HepG2 (cell line): Measurements from ENCODE around the gene GSK3A. TPM values are rescaled to one million over a fixed set of nuclear protein-coding genes. Genes with fewer than 3 reads are reported as not detected.

Experiments used
- BHLHE40 ChIP-seq: IDR thresholded peaks from 2 replicates; pipeline ENCODE4 v1.6.1; 2011; ENCODE audit warnings: low read length, improper control_type of control experiment
- BORCS8-MEF2B ChIP-seq: sonication (generic); formaldehyde crosslinking; IDR thresholded peaks from 2 replicates; pipeline ENCODE4 v1.8.0; 2022; ENCODE audit warnings: mild to moderate bottlenecking, missing genetic modification reagents
- CCAR2 ChIP-seq: fragments of 200-400 bp; formaldehyde crosslinking; optimal IDR thresholded peaks from 2 replicates; pipeline ENCODE3; 2018; ENCODE audit warnings: low read depth, mild to moderate bottlenecking, low read length, moderate library complexity
- CEBPB ChIP-seq: IDR thresholded peaks from 2 replicates; pipeline ENCODE4 v1.6.1; 2011; ENCODE audit warnings: low read depth, low read length, improper control_type of control experiment, borderline replicate concordance
- DR1 ChIP-seq: sonication (generic); formaldehyde crosslinking; IDR thresholded peaks from 2 replicates; pipeline ENCODE4 v1.8.0; 2021; ENCODE audit warnings: mild to moderate bottlenecking, missing genetic modification reagents, inconsistent platforms
- GABPB1 ChIP-seq: IDR thresholded peaks from 2 replicates; pipeline ENCODE4 v1.6.1; 2016; ENCODE audit warnings: mild to moderate bottlenecking, missing genetic modification reagents, moderate library complexity, missing compliant biosample characterization
- PHF21A ChIP-seq: sonication (generic); formaldehyde crosslinking; IDR thresholded peaks from 2 replicates; pipeline ENCODE4 v1.5.0; 2020; ENCODE audit warnings: mild to moderate bottlenecking, missing genetic modification reagents
- SALL1 ChIP-seq: sonication (generic); formaldehyde crosslinking; IDR thresholded peaks from 2 replicates; pipeline ENCODE4 v1.8.0; 2022; ENCODE audit warnings: mild to moderate bottlenecking, missing genetic modification reagents
- TBX3 ChIP-seq: fragments of 450-650 bp; IDR thresholded peaks from 2 replicates; pipeline ENCODE4 v1.6.1; 2017; ENCODE audit warnings: antibody characterized with exemption, mild to moderate bottlenecking, inconsistent platforms, borderline replicate concordance
- THAP11 ChIP-seq: IDR thresholded peaks from 2 replicates; pipeline ENCODE4 v1.6.1; 2016; ENCODE audit warnings: missing biosample characterization, missing genetic modification reagents
- ZNF33A ChIP-seq: sonication (generic); formaldehyde crosslinking; IDR thresholded peaks from 2 replicates; pipeline ENCODE4 v1.5.1; 2020; ENCODE audit warnings: missing genetic modification reagents, mild to moderate bottlenecking, moderate library complexity, borderline replicate concordance
- ZNF446 ChIP-seq: sonication (generic); formaldehyde crosslinking; IDR thresholded peaks from 2 replicates; pipeline ENCODE4 v1.5.0; 2020; ENCODE audit warnings: mild to moderate bottlenecking, missing genetic modification reagents
- ZNF496 ChIP-seq: sonication (generic); formaldehyde crosslinking; IDR thresholded peaks from 2 replicates; pipeline ENCODE4 v1.8.1; 2023; ENCODE audit warnings: mild to moderate bottlenecking, moderate library complexity, missing genetic modification reagents; ENCODE audit not compliant: insufficient replicate concordance
- ZNF501 ChIP-seq: sonication (generic); formaldehyde crosslinking; IDR thresholded peaks from 2 replicates; pipeline ENCODE4 v1.5.1; 2020; ENCODE audit warnings: mild to moderate bottlenecking, moderate library complexity, missing genetic modification reagents
- ZNF614 ChIP-seq: IDR thresholded peaks from 2 replicates; pipeline ENCODE4 v1.6.1; 2018; ENCODE audit warnings: missing biosample characterization, missing genetic modification reagents, inconsistent platforms, borderline replicate concordance
- ZNF615 ChIP-seq: sonication (generic); formaldehyde crosslinking; IDR thresholded peaks from 2 replicates; pipeline ENCODE4 v1.5.0; 2020; ENCODE audit warnings: mild to moderate bottlenecking, missing genetic modification reagents, borderline replicate concordance
- ZNF644 ChIP-seq: IDR thresholded peaks from 2 replicates; pipeline ENCODE4 v1.6.1; 2016; ENCODE audit warnings: low read depth
- ZNF7 ChIP-seq: IDR thresholded peaks from 2 replicates; pipeline ENCODE4 v1.6.1; 2016; ENCODE audit warnings: missing biosample characterization, missing genetic modification reagents
- ZNF709 ChIP-seq: sonication (generic); formaldehyde crosslinking; IDR thresholded peaks from 2 replicates; pipeline ENCODE4 v1.5.0; 2020; ENCODE audit warnings: mild to moderate bottlenecking, missing genetic modification reagents
- ZNF772 ChIP-seq: sonication (generic); formaldehyde crosslinking; IDR thresholded peaks from 2 replicates; pipeline ENCODE4 v1.5.0; 2020; ENCODE audit warnings: mild to moderate bottlenecking, missing genetic modification reagents
- ZNF790 ChIP-seq: sonication (generic); formaldehyde crosslinking; IDR thresholded peaks from 2 replicates; pipeline ENCODE4 v1.8.0; 2022; ENCODE audit warnings: missing genetic modification reagents, mild to moderate bottlenecking, borderline replicate concordance
- ZNF850 ChIP-seq: sonication (generic); formaldehyde crosslinking; conservative IDR thresholded peaks from 2 replicates; pipeline ENCODE4 v1.9.0; 2021; ENCODE audit warnings: mild to moderate bottlenecking, missing genetic modification reagents
- polyA plus RNA-seq, 8 experiments: library from polyadenylated mRNA; depleted of rRNA in 3 of 8; stranded (reverse) in 7 of 8; unstranded in 1 of 8; fragments of >200 nt; fragmentation: Illumina TruSeq in 4 of 8; extraction: Trizol in 4 of 8; gene quantifications; 2 replicates each; pipeline versions ENCODE4 v1.2.1 to v1.2.3, GENCODE V29; 2011 to 2016; ENCODE audit warnings: low read depth in 4 of 8, missing spikeins in 1 of 8, mixed read lengths in 1 of 8; ENCODE audit not compliant: insufficient read depth in 1 of 8
- total RNA-seq, 5 experiments: library from RNA; depleted of rRNA; stranded (reverse); fragments of >200 nt; fragmentation: Illumina TruSeq; extraction: Trizol; gene quantifications; 2 replicates each; pipeline ENCODE4 v1.2.3, GENCODE V29; 2016; ENCODE audit warnings: low read depth in 1 of 5
- TF ChIP-seq, protein P1 (sequence below): IDR thresholded peaks from 2 replicates; pipeline ENCODE4 v1.6.1; 2012; ENCODE audit warnings: low read depth, low read length, improper control_type of control experiment
- TF ChIP-seq, protein P2 (sequence below): sonication (generic); formaldehyde crosslinking; IDR thresholded peaks from 2 replicates; pipeline ENCODE4 v1.5.0; 2020; ENCODE audit warnings: missing genetic modification reagents, mild to moderate bottlenecking, borderline replicate concordance
- TF ChIP-seq, protein P3 (sequence below): sonication (generic); formaldehyde crosslinking; IDR thresholded peaks from 2 replicates; pipeline ENCODE4 v1.4.0; 2020; ENCODE audit warnings: mild to moderate bottlenecking, missing genetic modification reagents
- TF ChIP-seq, protein P4 (sequence below): fragments of 450-650 bp; IDR thresholded peaks from 2 replicates; pipeline ENCODE4 v1.6.1; 2017
- TF ChIP-seq, protein P5 (sequence below): sonication (generic); formaldehyde crosslinking; conservative IDR thresholded peaks from 2 replicates; pipeline ENCODE4 v1.8.0; 2022; ENCODE audit warnings: mild to moderate bottlenecking, moderate library complexity, missing genetic modification reagents

The GSK3A gene
- total and polyA plus RNA-seq, 2 of the 13 experiments (the other 11 are each of a cell fraction or from before 2014, with no cell fraction given), result 16.9 to 52.5 TPM

DNA sequence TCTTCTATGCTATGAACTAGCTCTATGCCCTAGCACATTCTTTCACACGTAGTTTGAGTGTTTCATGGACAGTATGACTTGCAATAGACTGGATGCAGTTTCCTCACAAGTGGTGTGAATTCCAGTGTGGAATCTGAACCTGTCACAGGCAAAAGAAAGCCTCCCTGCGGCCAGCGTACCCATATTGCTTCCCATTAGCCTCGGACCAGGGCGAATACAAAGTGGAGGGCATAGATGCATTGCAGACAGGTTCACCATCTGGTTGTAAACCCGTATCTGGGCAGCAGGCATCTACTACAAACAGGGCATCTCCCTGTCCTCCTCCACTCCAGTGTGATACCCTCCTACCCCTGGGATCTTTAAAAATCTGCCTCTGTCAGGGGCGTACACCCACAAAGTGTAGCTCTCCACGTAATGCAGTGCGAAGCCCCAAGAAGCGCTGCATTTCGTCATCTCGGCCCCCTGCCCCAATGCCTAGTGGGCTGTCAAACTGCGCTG is 25.3 kb upstream of the GSK3A start (continued):
- no peak for TF ChIP-seq ZNF33A
- no peak for TF ChIP-seq GABPB1 (CRISPR knock-in tag)
- TF ChIP-seq BORCS8-MEF2B (CRISPR knock-in tag), result no peak
- TF ChIP-seq, protein P1, sequence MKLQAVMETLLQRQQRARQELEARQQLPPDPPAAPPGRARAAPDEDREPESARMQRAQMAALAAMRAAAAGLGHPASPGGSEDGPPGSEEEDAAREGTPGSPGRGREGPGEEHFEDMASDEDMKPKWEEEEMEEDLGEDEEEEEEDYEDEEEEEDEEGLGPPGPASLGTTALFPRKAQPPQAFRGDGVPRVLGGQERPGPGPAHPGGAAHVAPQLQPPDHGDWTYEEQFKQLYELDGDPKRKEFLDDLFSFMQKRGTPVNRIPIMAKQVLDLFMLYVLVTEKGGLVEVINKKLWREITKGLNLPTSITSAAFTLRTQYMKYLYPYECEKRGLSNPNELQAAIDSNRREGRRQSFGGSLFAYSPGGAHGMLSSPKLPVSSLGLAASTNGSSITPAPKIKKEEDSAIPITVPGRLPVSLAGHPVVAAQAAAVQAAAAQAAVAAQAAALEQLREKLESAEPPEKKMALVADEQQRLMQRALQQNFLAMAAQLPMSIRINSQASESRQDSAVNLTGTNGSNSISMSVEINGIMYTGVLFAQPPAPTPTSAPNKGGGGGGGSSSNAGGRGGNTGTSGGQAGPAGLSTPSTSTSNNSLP, result no peak
- TF ChIP-seq, protein P2, sequence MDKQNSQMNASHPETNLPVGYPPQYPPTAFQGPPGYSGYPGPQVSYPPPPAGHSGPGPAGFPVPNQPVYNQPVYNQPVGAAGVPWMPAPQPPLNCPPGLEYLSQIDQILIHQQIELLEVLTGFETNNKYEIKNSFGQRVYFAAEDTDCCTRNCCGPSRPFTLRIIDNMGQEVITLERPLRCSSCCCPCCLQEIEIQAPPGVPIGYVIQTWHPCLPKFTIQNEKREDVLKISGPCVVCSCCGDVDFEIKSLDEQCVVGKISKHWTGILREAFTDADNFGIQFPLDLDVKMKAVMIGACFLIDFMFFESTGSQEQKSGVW (CRISPR knock-in tag), result no peak
- TF ChIP-seq, protein P3, sequence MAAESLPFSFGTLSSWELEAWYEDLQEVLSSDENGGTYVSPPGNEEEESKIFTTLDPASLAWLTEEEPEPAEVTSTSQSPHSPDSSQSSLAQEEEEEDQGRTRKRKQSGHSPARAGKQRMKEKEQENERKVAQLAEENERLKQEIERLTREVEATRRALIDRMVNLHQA (CRISPR knock-in tag), result no peak
- TF ChIP-seq, protein P4, sequence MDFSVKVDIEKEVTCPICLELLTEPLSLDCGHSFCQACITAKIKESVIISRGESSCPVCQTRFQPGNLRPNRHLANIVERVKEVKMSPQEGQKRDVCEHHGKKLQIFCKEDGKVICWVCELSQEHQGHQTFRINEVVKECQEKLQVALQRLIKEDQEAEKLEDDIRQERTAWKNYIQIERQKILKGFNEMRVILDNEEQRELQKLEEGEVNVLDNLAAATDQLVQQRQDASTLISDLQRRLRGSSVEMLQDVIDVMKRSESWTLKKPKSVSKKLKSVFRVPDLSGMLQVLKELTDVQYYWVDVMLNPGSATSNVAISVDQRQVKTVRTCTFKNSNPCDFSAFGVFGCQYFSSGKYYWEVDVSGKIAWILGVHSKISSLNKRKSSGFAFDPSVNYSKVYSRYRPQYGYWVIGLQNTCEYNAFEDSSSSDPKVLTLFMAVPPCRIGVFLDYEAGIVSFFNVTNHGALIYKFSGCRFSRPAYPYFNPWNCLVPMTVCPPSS, result no peak
- no peak for TF ChIP-seq ZNF850
- TF ChIP-seq ZNF614 (CRISPR knock-in tag), result no peak
- TF ChIP-seq ZNF496 (CRISPR knock-in tag), result no peak
- no peak for TF ChIP-seq ZNF709 (CRISPR knock-in tag)
- TF ChIP-seq TBX3, result no peak
- TF ChIP-seq CCAR2, result no peak
- TF ChIP-seq THAP11 (CRISPR knock-in tag), result no peak
- TF ChIP-seq ZNF501 (CRISPR knock-in tag), result no peak
- TF ChIP-seq ZNF644, result no peak
- peak; percentile 8; the same call in 1 of the 2 replicates for TF ChIP-seq PHF21A (CRISPR knock-in tag)
- TF ChIP-seq ZNF790, result no peak
- TF ChIP-seq DR1 (CRISPR knock-in tag), result no peak
- TF ChIP-seq, protein P5, sequence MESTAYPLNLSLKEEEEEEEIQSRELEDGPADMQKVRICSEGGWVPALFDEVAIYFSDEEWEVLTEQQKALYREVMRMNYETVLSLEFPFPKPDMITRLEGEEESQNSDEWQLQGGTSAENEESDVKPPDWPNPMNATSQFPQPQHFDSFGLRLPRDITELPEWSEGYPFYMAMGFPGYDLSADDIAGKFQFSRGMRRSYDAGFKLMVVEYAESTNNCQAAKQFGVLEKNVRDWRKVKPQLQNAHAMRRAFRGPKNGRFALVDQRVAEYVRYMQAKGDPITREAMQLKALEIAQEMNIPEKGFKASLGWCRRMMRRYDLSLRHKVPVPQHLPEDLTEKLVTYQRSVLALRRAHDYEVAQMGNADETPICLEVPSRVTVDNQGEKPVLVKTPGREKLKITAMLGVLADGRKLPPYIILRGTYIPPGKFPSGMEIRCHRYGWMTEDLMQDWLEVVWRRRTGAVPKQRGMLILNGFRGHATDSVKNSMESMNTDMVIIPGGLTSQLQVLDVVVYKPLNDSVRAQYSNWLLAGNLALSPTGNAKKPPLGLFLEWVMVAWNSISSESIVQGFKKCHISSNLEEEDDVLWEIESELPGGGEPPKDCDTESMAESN (CRISPR knock-in tag), result no peak
- TF ChIP-seq ZNF7 (CRISPR knock-in tag), result no peak
- no peak for TF ChIP-seq ZNF446 (CRISPR knock-in tag)
- TF ChIP-seq SALL1, result no peak
- no peak for TF ChIP-seq BHLHE40
- TF ChIP-seq ZNF615 (CRISPR knock-in tag), result no peak
- TF ChIP-seq CEBPB, result 0 out of 2 replicates have a peak, but pooled peaks have one; percentile 20
- TF ChIP-seq ZNF772 (CRISPR knock-in tag), result no peak
